A673 (cell line): ENCODE measurements around the gene PER2. TPM values are rescaled to one million over a fixed set of nuclear protein-coding genes. Genes with fewer than 3 reads are reported as not detected.

ENCODE experiments used
- BruUV-seq: library from RNA; stranded (reverse); fragments of 400-500 nt; replicated peaks from 2 replicates; lab custom pipeline; 2021; lab: Mats Ljungman, UMichigan
- CTCF ChIA-PET: fragments of 300-600 bp; sonication (Branson Sonifier 250); formaldehyde crosslinking; loops from one replicate; lab custom pipeline; 2022; ENCODE audit warnings: antibody characterized with exemption; lab: Charles Lee
- POLR2A ChIA-PET: fragments of 300-600 bp; sonication (Branson Sonifier 250); formaldehyde crosslinking; loops from one replicate; lab custom pipeline; 2022; ENCODE audit warnings: antibody characterized with exemption; ENCODE audit not compliant: low non-redundant PET; lab: Charles Lee
- DNase-seq: peaks from one replicate; pipeline ENCODE4 v3.0.0-alpha.2; 2015; ENCODE audit warnings: low spot score
- H3K27ac ChIP-seq: fragments of 200-600 bp; sonication (generic); 2 replicates; pipeline ENCODE4 v1.5.1; 2016; ENCODE audit warnings: mixed run types, low read depth, mild to moderate bottlenecking, mixed read lengths, antibody characterized with exemption, low read length; ENCODE audit not compliant: poor library complexity, severe bottlenecking
- H3K27me3 ChIP-seq: fragments of 200-600 bp; sonication (generic); replicated peaks from 2 replicates; pipeline ENCODE4 v1.6.1; 2017; ENCODE audit warnings: mixed run types, low read depth, mild to moderate bottlenecking, mixed read lengths, antibody characterized with exemption, low read length; ENCODE audit not compliant: insufficient read depth, poor library complexity
- H3K36me3 ChIP-seq: fragments of 200-600 bp; sonication (generic); 2 replicates; pipeline ENCODE4 v1.6.1; 2016; ENCODE audit warnings: mixed run types, mild to moderate bottlenecking, mixed read lengths, antibody characterized with exemption, low read length; ENCODE audit not compliant: insufficient read depth, poor library complexity, severe bottlenecking
- H3K4me1 ChIP-seq: fragments of 200-600 bp; sonication (generic); 2 replicates; pipeline ENCODE4 v1.6.1; 2017; ENCODE audit warnings: mixed run types, mild to moderate bottlenecking, mixed read lengths, antibody characterized with exemption, low read length; ENCODE audit not compliant: insufficient read depth, poor library complexity, severe bottlenecking
- H3K4me3 ChIP-seq: fragments of 200-600 bp; sonication (generic); 2 replicates; pipeline ENCODE4 v1.5.1; 2016; ENCODE audit warnings: low read depth, mixed run types, mild to moderate bottlenecking, mixed read lengths, low read length; ENCODE audit not compliant: poor library complexity, severe bottlenecking
- H3K9me3 ChIP-seq: fragments of 200-600 bp; sonication (generic); 2 replicates; pipeline ENCODE4 v1.6.1; 2016; ENCODE audit warnings: mixed run types, low read depth, mild to moderate bottlenecking, mixed read lengths, antibody characterized with exemption, low read length; ENCODE audit not compliant: poor library complexity, severe bottlenecking
- CTCF ChIP-seq: fragments of 300-800, 200-600 bp; sonication (generic); conservative IDR thresholded peaks from 2 replicates; pipeline ENCODE4 v1.5.1; 2017; ENCODE audit warnings: low read depth, mild to moderate bottlenecking, antibody characterized with exemption, low read length, moderate library complexity, mixed read lengths
- EZH2 ChIP-seq: fragments of 200-600 bp; sonication (generic); IDR thresholded peaks from 2 replicates; pipeline ENCODE4 v1.6.1; 2017; ENCODE audit warnings: borderline replicate concordance, low read depth, mild to moderate bottlenecking, mixed read lengths, antibody characterized with exemption, low read length; ENCODE audit not compliant: poor library complexity, severe bottlenecking
- intact Hi-C: fragments of 100-400 bp; cut with micrococcal nuclease; formaldehyde crosslinking; loops from one replicate; pipeline ENCODE4 v1.10.0; 2022; ENCODE audit not compliant: unreplicated experiment
- total RNA-seq: library from RNA; stranded (reverse); gene quantifications from 2 replicates; pipeline ENCODE4 v1.2.3, GENCODE V29; 2021

Gene PER2
- total RNA-seq, 1 experiment from 2014 or later, result 7.5 TPM

DNA sequence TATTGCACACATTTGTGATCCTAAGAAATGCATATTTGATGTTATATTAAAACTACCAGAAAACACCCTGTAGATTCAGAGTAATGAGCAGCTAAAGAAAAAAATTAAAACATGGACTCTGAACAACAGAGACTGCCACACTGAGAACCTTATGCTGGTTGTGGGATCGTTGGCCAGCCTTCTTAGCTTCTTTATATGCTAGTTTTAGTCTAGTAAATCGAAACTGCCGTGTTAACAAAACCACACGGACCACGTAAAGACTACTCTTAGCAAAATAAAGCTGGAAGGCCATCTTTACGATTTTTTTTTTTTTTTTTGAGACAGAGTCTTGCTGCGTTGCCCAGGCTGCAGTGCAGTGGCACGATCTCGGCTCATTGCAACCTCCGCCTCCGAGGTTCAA lies 22.8 kb downstream of the PER2 start:
- TF ChIP-seq CTCF (no peak), EZH2 (no peak)
- no peak for DNase-seq
- H3K9me3 ChIP-seq, result no peaks in the 10 kb centered on the region
- no peaks in the 10 kb centered on the region for H3K4me1 ChIP-seq
- POLR2A ChIA-PET, result no interaction called here
- CTCF ChIA-PET, result no interaction called here
- H3K36me3 ChIP-seq, result no peaks in the 10 kb centered on the region
- intact Hi-C loops, result no loop called here
- no peaks in the 10 kb centered on the region for H3K27me3 ChIP-seq
- H3K27ac ChIP-seq, result no peak overlapping the region
- no peak overlapping the region for H3K4me3 ChIP-seq
- no TSS peak for BruUV-seq

- BruUV-seq, result no TSS peak
Observed at GRCh38 chr2:238264072-238264460, 24.3 kb downstream of the PER2 start.

GRCh38 chr2:238263204-238264071 lies 25.0 kb downstream of the PER2 start:
- BruUV-seq, result no TSS peak
- H3K27me3 ChIP-seq, result no peaks in the 10 kb centered on the region
- peak; percentile 80 for DNase-seq
- no peaks in the 10 kb centered on the region for H3K4me1 ChIP-seq
- intact Hi-C loops, result loop anchor here (1.0 to 5.0 kb wide), 3 partner anchors 101 to 591 kb away; no protein-coding TSS in a partner anchor
- H3K36me3 ChIP-seq, result no peaks in the 10 kb centered on the region
- CTCF ChIA-PET, result interaction anchor here (0.6 to 1.4 kb wide), 4 partner anchors 104 to 405 kb away, joined by 3 to 8 read pairs (median 4); no protein-coding TSS in a partner anchor
- H3K9me3 ChIP-seq, result no peaks in the 10 kb centered on the region
- H3K27ac ChIP-seq, result no peak overlapping the region
- POLR2A ChIA-PET, result no interaction called here
- H3K4me3 ChIP-seq, result no peak overlapping the region
- TF ChIP-seq CTCF, result peak; percentile 89
- TF ChIP-seq EZH2, result no peak

More at GRCh38 chr2:238264072-238264460, 24.3 kb downstream of the PER2 start:
- no peak overlapping the region for H3K4me3 ChIP-seq
- H3K27ac ChIP-seq, result no peak overlapping the region
- no peaks in the 10 kb centered on the region for H3K9me3 ChIP-seq
- H3K36me3 ChIP-seq, result no peaks in the 10 kb centered on the region
- TF ChIP-seq CTCF, result no peak
- no peak for TF ChIP-seq EZH2
- no peaks in the 10 kb centered on the region for H3K27me3 ChIP-seq
- intact Hi-C loops, result loop anchor here (5.0 kb wide), 1 partner anchor 102 kb away; no protein-coding TSS in a partner anchor
- CTCF ChIA-PET, result interaction anchor here (0.7 to 1.4 kb wide), 2 partner anchors 140 to 406 kb away, joined by 4 to 8 read pairs; no protein-coding TSS in a partner anchor
- H3K4me1 ChIP-seq, result no peaks in the 10 kb centered on the region
- DNase-seq, result no peak
- POLR2A ChIA-PET, result interaction anchor here (0.6 kb wide), 1 partner anchor 9 kb away, joined by 3 read pairs; no protein-coding TSS in a partner anchor
